CD4-positive, alpha-beta memory T cell (primary cell): ENCODE measurements around the gene CTNND2. TPM values are rescaled to one million over a fixed set of nuclear protein-coding genes. Genes with fewer than 3 reads are reported as not detected.
A peak's percentile ranks its signal among the peaks of the same experiment; 100 is the strongest.

Source experiments
- CTCF ChIA-PET: fragments of 350-600 bp; sonication (Branson Sonifier 250); formaldehyde crosslinking; loops from one replicate; lab custom pipeline; 2021; ENCODE audit warnings: inconsistent platforms; ENCODE audit not compliant: partially characterized antibody; lab: Charles Lee
- POLR2A ChIA-PET: fragments of 350-600 bp; sonication (Branson Sonifier 250); formaldehyde crosslinking; loops from one replicate; lab custom pipeline; 2021; ENCODE audit not compliant: partially characterized antibody; lab: Charles Lee
- DNase-seq, 5 donors: peaks; one replicate each; pipeline versions ENCODE4 v3.0.0 to v3.0.0-alpha.2; 2020 to 2022; ENCODE audit warnings: mixed read lengths in 1 of 5
- H3K27ac ChIP-seq: one replicate; pipeline ENCODE4 v1.7.0; 2013; ENCODE audit warnings: low read depth, low read length
- H3K27me3 ChIP-seq: 2 replicates; pipeline ENCODE4 v1.7.0; 2013; ENCODE audit warnings: mild to moderate bottlenecking, low read length, moderate library complexity; ENCODE audit not compliant: insufficient read depth
- H3K36me3 ChIP-seq: 2 replicates; pipeline ENCODE4 v1.7.0; 2013; ENCODE audit warnings: mild to moderate bottlenecking, low read length, moderate library complexity; ENCODE audit not compliant: insufficient read depth
- H3K4me1 ChIP-seq: 2 replicates; pipeline ENCODE4 v1.7.0; 2013; ENCODE audit warnings: mild to moderate bottlenecking, low read length, moderate library complexity; ENCODE audit not compliant: insufficient read depth
- H3K4me3 ChIP-seq, 2 donors: one replicate each; pipeline ENCODE4 v1.7.0; 2013; ENCODE audit warnings: low read length in 2 of 2, mild to moderate bottlenecking in 1 of 2
- H3K9me3 ChIP-seq, 2 donors: one replicate each; pipeline ENCODE4 v1.7.0; 2013; ENCODE audit warnings: low read length in 2 of 2, control low read depth in 1 of 2; ENCODE audit not compliant: control insufficient read depth in 1 of 2
- H3K27ac Mint-ChIP-seq, 7 donors: one replicate each; pipeline ENCODE4 v1.8.0; 2020 to 2021; ENCODE audit warnings: mixed read lengths in 7 of 7, mild to moderate bottlenecking in 6 of 7, inconsistent platforms in 3 of 7, moderate library complexity in 3 of 7
- H3K27me3 Mint-ChIP-seq, 2 donors: one replicate each; pipeline ENCODE4 v1.8.0; 2020 to 2021; ENCODE audit warnings: mixed read lengths in 2 of 2
- H3K36me3 Mint-ChIP-seq, 2 donors: one replicate each; pipeline ENCODE4 v1.8.0; 2020 to 2021; ENCODE audit warnings: mixed read lengths in 2 of 2, inconsistent platforms in 1 of 2, mild to moderate bottlenecking in 1 of 2
- H3K4me1 Mint-ChIP-seq, 4 donors: one replicate each; pipeline ENCODE4 v1.8.0; 2020 to 2021; ENCODE audit warnings: mixed read lengths in 4 of 4, mild to moderate bottlenecking in 1 of 4
- H3K4me3 Mint-ChIP-seq, 8 donors: one replicate each; pipeline ENCODE4 v1.8.0; 2020 to 2021; ENCODE audit warnings: mixed read lengths in 8 of 8, mild to moderate bottlenecking in 7 of 8, moderate library complexity in 6 of 8, inconsistent platforms in 3 of 8
- H3K9me3 Mint-ChIP-seq, 8 donors: one replicate each; pipeline ENCODE4 v1.8.0; 2020 to 2021; ENCODE audit warnings: mixed read lengths in 8 of 8, mild to moderate bottlenecking in 5 of 8, inconsistent platforms in 3 of 8, moderate library complexity in 1 of 8
- intact Hi-C: fragments of 100-400 bp; cut with micrococcal nuclease; formaldehyde crosslinking; loops from one replicate; pipeline ENCODE4 v1.15.1; 2023
- polyA plus RNA-seq, 2 donors: library from polyadenylated mRNA; unstranded; fragments of 300-500 nt; fragmentation: Illumina TruSeq; gene quantifications; one replicate each; pipeline ENCODE4 v1.2.3, GENCODE V29; 2021
- total RNA-seq, 2 experiments: library from RNA; stranded (reverse); gene quantifications; one replicate each; pipeline ENCODE4 v1.2.3, GENCODE V29; 2021

CTNND2 gene, protein sequence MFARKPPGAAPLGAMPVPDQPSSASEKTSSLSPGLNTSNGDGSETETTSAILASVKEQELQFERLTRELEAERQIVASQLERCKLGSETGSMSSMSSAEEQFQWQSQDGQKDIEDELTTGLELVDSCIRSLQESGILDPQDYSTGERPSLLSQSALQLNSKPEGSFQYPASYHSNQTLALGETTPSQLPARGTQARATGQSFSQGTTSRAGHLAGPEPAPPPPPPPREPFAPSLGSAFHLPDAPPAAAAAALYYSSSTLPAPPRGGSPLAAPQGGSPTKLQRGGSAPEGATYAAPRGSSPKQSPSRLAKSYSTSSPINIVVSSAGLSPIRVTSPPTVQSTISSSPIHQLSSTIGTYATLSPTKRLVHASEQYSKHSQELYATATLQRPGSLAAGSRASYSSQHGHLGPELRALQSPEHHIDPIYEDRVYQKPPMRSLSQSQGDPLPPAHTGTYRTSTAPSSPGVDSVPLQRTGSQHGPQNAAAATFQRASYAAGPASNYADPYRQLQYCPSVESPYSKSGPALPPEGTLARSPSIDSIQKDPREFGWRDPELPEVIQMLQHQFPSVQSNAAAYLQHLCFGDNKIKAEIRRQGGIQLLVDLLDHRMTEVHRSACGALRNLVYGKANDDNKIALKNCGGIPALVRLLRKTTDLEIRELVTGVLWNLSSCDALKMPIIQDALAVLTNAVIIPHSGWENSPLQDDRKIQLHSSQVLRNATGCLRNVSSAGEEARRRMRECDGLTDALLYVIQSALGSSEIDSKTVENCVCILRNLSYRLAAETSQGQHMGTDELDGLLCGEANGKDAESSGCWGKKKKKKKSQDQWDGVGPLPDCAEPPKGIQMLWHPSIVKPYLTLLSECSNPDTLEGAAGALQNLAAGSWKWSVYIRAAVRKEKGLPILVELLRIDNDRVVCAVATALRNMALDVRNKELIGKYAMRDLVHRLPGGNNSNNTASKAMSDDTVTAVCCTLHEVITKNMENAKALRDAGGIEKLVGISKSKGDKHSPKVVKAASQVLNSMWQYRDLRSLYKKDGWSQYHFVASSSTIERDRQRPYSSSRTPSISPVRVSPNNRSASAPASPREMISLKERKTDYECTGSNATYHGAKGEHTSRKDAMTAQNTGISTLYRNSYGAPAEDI (N-terminal part only)
- total RNA-seq (not detected), polyA plus RNA-seq (under 1 TPM in 1 of 2 donors, not detected in 1; 0.65 TPM)

DNA sequence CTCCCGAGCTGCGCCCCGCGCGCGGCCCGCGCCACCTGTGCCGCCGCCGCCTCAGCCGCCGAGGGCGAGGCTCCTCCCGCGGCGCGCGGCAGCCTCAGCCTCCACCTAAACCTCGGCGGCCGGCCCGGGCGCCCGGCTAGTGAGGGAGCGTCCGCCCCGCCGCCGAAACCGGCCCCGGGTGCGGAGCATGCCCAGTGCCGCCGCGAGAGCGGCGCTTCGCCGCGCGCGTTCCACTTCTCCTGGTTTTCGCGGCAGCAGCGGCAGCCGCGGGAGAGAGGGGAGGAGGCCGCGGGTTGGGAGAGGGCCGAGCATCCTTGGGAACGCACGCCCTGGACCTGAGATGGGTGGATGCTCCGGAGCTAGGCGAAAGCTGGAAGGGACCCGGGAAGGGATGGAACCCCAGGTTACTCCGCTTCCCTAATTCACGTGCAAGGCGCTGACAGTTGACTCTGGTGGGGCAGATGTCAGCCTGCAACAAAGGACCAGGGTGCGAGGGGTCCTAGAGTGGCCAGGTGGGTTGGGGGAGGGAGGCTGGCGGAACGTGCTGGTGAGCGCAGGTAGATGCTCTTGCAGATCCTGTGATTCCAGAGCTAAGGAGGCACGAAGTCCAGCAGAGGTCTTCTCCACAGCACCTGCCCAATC is at the start of gene CTNND2:
Gene CTNND2 (minus strand): TSS at position 182 of the 642 bp plus-strand sequence. CDS start 593 bp downstream, outside the sequence.
- no peak within 1 kb of the TSS for H3K27ac ChIP-seq
- ChIA-PET CTCF (no interaction called here), POLR2A (no interaction called here)
- no peaks in the 10 kb centered on the region for H3K9me3 ChIP-seq
- no peak for DNase-seq
- peaks cover 17 to 28% of the 10 kb centered on the region in 2 donors for H3K27me3 Mint-ChIP-seq
- no peaks in the 10 kb centered on the region for H3K36me3 Mint-ChIP-seq
- H3K9me3 Mint-ChIP-seq, result peaks cover 0 to 9% (median under 1%) of the 10 kb centered on the region in 8 donors
- H3K4me3 Mint-ChIP-seq, result peak within 1 kb of the TSS in 4 of 8 donors; percentile 17 to 70 (median 43)
- no peak within 1 kb of the TSS for H3K4me3 ChIP-seq
- no peak within 1 kb of the TSS for H3K27ac Mint-ChIP-seq
- no peaks in the 10 kb centered on the region for H3K36me3 ChIP-seq
- H3K4me1 Mint-ChIP-seq, result peaks cover 0 to 13% (median 3%) of the 10 kb centered on the region in 4 donors
- no peaks in the 10 kb centered on the region for H3K27me3 ChIP-seq
- H3K4me1 ChIP-seq, result no peaks in the 10 kb centered on the region
- intact Hi-C loops, result no loop called here

DNA sequence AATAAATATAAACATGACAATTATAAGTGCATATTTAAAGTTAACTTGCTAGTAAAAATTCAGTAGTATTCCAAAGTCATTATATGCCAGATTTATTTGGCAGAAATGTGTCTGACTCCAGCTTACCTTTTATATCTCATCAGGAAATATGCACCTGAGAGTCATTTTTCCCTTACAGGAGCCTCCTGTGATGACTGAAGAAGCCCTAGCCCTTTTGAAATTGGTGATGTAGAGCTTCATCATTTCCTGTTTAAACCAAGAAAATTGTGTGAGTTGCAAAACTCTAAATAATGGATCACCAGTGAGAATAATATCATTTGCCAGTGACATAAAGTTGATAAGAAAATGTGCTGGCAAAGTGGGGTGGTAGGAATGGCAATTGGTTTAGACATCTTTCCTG is 42.1 kb upstream of the CTNND2 start:
- POLR2A ChIA-PET, result no interaction called here
- Mint-ChIP-seq H3K27ac (no peak overlapping the region), H3K9me3 (peaks cover 0 to 5% (median under 1%) of the 10 kb centered on the region in 8 donors), H3K27me3 (no peaks in the 10 kb centered on the region), H3K4me3 (no peak overlapping the region), H3K4me1 (no peaks in the 10 kb centered on the region), H3K36me3 (no peaks in the 10 kb centered on the region)
- Histone ChIP-seq H3K4me1 (no peaks in the 10 kb centered on the region), H3K9me3 (no peaks in the 10 kb centered on the region), H3K27me3 (no peaks in the 10 kb centered on the region), H3K4me3 (no peak overlapping the region), H3K27ac (no peak overlapping the region), H3K36me3 (no peaks in the 10 kb centered on the region)
- intact Hi-C loops, result no loop called here
- no peak for DNase-seq
- CTCF ChIA-PET, result no interaction called here

DNA sequence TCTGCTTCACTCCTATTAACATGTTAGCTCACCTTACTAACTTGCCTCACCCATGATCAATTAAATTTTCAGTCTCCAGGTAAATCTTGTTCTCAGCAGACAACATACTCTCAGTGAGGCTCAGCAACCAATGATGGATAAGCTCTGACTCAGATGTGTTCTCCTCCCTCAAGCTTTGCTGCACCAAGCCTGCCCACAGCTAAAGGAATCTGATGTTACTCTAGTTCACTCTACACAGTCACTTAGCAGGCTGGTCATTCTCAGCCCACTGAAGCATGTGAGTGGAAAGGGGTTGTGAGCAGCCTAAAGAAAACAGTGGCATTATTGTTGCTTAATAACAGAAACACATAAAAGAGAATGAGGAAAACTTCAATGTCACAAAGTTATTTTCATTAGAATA is 37.3 kb upstream of the CTNND2 start:
- Mint-ChIP-seq H3K4me1 (no peaks in the 10 kb centered on the region), H3K4me3 (no peak overlapping the region), H3K27ac (no peak overlapping the region), H3K36me3 (no peaks in the 10 kb centered on the region), H3K9me3 (peaks cover 0 to 7% (median 1%) of the 10 kb centered on the region in 8 donors), H3K27me3 (no peaks in the 10 kb centered on the region)
- ChIA-PET POLR2A (no interaction called here), CTCF (no interaction called here)
- H3K27me3 ChIP-seq, result no peaks in the 10 kb centered on the region
- H3K36me3 ChIP-seq, result no peaks in the 10 kb centered on the region
- H3K4me1 ChIP-seq, result no peaks in the 10 kb centered on the region
- no peaks in the 10 kb centered on the region for H3K9me3 ChIP-seq
- no peak for DNase-seq
- no peak overlapping the region for H3K27ac ChIP-seq
- intact Hi-C loops, result no loop called here
- no peak overlapping the region for H3K4me3 ChIP-seq

DNA sequence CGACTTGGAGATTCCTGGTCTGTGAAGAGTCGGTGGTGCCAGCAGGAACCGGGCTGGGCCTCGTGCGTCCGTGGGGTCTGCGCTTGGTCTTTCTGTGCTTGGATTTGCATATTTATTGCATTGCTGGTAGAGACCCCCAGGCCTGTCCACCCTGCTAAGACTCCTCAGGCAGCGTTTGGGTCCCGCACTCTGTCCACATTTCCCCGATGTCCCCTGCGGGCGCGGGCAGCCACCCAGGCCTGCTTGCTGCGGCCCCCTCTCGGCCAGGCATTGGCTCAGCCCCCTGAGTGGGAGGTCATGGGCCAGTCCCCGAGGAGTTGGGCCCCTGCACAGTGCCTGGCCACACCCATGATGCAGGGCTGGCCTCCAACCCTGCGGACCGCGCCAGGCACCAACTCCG is 27.4 kb upstream of the CTNND2 start:
- no peak for DNase-seq
- no peak overlapping the region for H3K27ac Mint-ChIP-seq
- H3K9me3 Mint-ChIP-seq, result peaks cover 0 to 10% (median 7%) of the 10 kb centered on the region in 8 donors
- H3K36me3 Mint-ChIP-seq, result no peaks in the 10 kb centered on the region
- Histone ChIP-seq H3K9me3 (no peaks in the 10 kb centered on the region), H3K4me3 (no peak overlapping the region), H3K36me3 (no peaks in the 10 kb centered on the region), H3K27me3 (no peaks in the 10 kb centered on the region), H3K27ac (no peak overlapping the region), H3K4me1 (no peaks in the 10 kb centered on the region)
- H3K4me1 Mint-ChIP-seq, result no peaks in the 10 kb centered on the region
- intact Hi-C loops, result no loop called here
- no peaks in the 10 kb centered on the region for H3K27me3 Mint-ChIP-seq
- CTCF ChIA-PET, result no interaction called here
- no peak overlapping the region for H3K4me3 Mint-ChIP-seq
- POLR2A ChIA-PET, result no interaction called here

DNA sequence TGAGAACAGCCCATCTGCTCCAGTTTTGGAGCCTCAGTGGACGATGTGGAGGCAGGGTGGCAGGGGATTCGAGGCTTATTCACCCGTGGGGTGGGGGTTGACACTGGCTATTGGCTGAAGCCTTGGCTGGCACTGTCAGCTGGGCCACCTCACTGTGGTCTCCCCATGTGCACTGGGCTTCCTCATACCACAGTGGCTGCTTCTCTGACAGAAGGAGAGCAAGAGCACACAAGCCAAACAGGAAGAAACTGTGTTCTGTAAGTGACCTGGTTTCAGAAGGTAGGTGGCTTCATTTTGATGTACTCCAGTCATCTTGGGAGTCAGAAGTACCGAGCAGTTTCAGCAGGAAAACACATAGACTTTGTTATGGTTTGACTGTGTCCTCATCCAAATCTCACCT is 24.7 kb upstream of the CTNND2 start:
- POLR2A ChIA-PET, result no interaction called here
- H3K9me3 Mint-ChIP-seq, result peaks cover 2 to 10% (median 8%) of the 10 kb centered on the region in 8 donors
- no peaks in the 10 kb centered on the region for H3K36me3 Mint-ChIP-seq

DNA sequence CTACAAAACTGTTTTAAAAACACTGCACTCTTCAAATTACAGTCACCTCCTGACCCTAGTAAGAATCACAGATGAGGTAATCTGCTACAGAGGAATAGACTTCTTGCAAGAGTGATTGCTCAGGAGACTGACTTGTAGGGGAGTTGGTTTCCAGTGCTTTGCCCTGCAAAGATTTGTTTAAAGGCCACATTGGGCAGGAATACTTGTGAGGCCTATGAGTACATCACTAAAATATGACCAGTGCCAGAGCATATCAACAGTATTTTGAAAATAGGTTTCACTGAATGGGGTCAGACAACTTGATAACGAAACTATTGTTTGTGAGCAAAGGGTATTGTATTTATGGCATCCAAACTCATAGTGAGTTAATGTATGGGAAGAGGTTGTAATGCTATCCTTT is 21.5 kb upstream of the CTNND2 start:
- Histone ChIP-seq H3K36me3 (no peaks in the 10 kb centered on the region), H3K4me3 (no peak overlapping the region), H3K27ac (no peak overlapping the region), H3K9me3 (no peaks in the 10 kb centered on the region), H3K27me3 (no peaks in the 10 kb centered on the region), H3K4me1 (no peaks in the 10 kb centered on the region)
- no peaks in the 10 kb centered on the region for H3K36me3 Mint-ChIP-seq
- H3K4me3 Mint-ChIP-seq, result no peak overlapping the region
- H3K4me1 Mint-ChIP-seq, result no peaks in the 10 kb centered on the region
- no peak overlapping the region for H3K27ac Mint-ChIP-seq
- ChIA-PET CTCF (no interaction called here), POLR2A (no interaction called here)
- DNase-seq, result no peak
- peaks cover 2 to 20% (median 7%) of the 10 kb centered on the region in 8 donors for H3K9me3 Mint-ChIP-seq
- intact Hi-C loops, result no loop called here
- no peaks in the 10 kb centered on the region for H3K27me3 Mint-ChIP-seq

More for the DNA sequence above, 24.7 kb upstream of the CTNND2 start:
- CTCF ChIA-PET, result no interaction called here
- no peaks in the 10 kb centered on the region for H3K27me3 ChIP-seq
- no peaks in the 10 kb centered on the region for H3K9me3 ChIP-seq
- Mint-ChIP-seq H3K27me3 (no peaks in the 10 kb centered on the region), H3K4me1 (no peaks in the 10 kb centered on the region), H3K27ac (no peak overlapping the region), H3K4me3 (no peak overlapping the region)
- intact Hi-C loops, result no loop called here
- H3K4me1 ChIP-seq, result no peaks in the 10 kb centered on the region
- DNase-seq, result no peak
- H3K27ac ChIP-seq, result no peak overlapping the region
- no peaks in the 10 kb centered on the region for H3K36me3 ChIP-seq
- H3K4me3 ChIP-seq, result no peak overlapping the region
